Fibroblast of the conjunctiva (primary cell): ENCODE results near the gene DNAH1.

Experiments used
- DNase-seq: peaks from one replicate; pipeline ENCODE4 v3.0.0-alpha.2; 2010; ENCODE audit warnings: low read depth

The DNAH1 gene

DNA sequence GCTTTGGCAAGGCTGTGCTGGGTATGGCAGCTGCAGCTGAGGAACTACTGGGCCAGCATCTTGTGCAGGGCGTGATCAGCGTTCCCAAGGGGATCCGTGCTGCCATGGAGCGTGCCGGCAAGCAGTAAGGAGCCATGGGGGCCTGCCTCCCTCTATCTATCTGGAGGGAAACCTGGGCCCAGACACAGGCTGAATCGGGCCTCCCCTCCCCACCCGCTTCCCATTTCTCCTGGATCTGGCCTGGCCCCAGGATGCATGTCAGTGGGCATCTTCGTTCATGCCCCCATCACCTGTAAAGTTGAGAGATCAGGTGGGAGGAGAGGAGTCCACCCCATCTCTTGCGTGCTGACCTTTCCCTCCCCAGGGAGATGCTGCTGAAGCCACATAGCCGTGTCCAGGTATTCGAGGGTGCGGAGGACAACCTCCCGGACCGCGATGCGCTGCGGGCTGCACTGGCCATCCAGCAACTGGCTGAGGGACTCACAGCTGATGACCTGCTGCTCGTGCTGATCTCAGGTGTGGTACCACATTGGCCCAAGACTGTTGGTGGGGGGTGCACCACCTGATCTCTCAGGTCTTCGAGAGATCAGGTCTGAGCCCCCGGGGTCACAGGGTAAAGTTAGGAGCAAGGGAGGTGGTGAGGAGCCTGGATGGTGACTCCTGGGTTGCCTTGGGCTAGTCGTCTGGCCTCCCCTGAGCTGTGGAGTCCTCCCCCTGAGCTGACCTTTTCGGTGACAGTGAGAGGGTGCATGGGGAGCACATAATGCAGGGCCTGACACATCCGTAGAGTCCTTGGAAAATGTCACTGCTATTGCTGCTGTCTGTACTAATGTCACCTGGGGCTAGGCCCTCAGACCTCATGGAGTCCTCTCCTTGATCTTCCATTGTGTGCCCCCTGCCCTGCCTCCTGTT is 25.3 kb upstream of the DNAH1 start:
- DNase-seq, result no peak

DNA sequence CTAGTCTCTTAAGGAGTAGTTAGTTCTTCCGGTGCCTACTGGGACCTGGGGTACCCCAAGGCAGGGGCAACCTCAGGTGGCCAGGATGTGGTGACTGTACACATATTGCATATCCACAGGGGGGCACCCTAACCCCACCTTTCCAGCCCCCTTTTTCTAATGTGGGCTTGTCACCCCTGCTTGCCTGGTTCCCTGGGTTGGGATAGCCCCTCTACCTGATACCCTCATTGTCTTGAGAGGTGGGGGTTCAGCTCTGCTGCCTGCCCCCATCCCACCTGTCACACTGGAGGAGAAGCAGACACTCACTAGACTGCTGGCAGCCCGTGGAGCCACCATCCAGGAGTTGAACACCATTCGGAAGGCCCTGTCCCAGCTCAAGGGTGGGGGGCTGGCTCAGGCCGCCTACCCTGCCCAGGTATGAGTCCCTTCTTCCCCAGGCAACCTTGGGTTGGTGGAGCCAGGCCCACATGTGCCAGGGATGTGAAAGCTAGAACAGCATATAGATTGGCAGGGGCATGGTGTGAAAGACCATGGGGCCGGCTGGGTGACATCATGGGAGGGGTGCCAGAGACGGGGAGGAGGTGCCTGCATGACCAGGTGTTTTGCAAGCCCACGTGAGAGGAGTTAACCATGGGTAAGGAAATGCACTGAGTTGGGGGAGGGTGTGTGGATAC is 24.5 kb upstream of the DNAH1 start:
- DNase-seq, result no peak

DNA sequence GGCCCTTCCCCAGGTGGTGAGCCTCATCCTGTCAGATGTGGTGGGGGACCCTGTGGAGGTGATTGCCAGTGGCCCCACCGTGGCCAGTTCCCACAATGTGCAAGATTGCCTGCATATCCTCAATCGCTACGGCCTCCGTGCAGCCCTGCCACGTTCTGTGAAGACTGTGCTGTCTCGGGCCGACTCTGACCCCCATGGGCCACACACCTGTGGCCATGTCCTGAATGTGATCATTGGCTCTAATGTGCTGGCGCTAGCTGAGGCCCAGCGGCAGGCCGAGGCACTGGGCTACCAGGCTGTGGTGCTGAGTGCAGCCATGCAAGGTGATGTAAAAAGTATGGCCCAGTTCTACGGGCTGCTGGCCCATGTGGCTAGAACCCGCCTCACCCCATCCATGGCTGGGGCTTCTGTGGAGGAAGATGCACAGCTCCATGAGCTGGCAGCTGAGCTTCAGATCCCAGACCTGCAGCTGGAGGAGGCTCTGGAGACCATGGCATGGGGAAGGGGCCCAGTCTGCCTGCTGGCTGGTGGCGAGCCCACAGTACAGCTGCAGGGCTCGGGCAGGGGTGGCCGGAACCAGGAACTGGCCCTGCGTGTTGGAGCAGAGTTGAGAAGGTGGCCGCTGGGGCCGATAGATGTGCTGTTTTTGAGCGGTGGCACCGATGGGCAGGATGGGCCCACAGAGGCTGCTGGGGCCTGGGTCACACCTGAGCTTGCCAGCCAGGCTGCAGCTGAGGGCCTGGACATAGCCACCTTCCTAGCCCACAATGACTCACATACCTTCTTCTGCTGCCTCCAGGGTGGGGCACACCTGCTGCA is 23.7 kb upstream of the DNAH1 start:
- no peak for DNase-seq

DNA sequence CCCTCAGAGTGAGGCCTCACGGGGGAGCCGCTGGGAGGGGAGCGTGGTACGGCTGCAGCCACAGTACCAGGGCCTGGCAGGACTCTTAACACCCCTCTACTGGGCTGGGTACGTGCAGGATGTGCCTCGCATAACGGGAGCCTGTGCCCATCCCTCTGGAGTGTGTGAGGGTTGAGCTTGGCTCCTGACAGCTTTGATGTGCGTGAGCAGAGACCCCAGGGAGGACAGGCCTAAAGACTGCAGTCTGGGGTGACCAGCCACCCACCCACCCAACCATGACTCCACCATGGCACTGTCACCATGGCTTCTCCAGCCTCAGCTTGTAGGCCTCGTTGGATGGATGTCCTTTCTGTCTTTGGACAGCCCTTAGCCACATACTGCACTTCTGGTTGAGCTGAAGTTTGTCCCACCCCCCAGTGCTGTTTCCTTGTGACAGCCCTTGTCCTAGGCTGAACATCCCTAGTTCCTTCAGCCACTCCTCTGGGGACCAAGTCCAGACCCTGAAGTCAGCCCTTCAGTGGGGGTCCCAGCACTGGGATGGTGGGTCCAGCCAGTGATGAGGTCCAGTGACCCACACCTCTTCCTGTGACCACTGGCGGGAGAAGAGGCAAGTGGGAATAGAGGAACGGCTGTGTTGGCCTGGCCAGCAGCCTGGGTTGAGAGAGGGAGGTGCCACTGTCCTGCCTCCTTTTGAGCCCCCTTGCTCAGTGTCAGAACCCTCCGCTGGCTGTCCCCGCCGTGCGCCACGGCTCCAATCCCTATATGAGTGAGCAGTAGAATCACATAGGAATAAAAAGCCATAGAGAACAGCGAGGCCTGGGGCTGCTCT is 22.4 kb upstream of the DNAH1 start:
- no peak for DNase-seq

DNA sequence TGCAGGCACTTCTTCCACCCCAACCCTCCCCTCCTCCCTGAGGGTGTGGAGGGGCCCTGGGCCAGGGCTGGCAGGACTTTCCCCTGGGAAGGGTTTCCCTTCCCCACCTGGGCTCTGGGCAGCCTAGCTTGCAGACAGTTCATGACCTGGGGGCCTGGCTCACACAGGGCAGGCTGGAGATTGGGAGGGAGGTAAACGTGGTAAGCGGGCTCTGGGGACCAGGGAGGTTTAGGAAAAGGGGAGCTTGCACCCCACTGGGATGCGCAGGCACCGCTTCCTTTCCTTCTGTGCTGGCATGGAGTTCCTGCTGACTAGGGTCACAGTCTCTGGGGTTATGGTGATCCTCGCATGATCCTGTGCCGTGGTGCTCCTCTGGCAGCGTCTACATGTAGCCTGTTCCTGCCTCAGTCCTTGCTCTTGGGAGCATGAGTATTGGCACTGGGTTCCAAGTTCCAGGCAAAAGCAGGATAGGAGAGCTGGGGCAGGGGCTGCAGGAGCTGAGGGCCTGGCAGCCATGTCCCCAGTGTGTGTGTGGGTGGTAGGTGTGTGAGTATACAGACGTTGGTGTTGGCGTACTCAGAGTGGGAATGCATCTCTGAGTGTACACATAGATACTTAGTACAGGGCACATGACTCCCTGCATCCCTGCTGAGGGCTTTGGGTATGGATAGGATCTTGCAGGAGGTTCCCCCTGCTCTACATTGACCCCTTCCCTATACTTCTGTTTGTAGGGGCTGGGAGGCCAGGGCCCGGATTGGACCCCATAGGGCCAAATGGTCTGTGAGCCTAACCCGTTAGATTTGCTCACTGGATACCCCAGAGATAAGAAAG is 21.6 kb upstream of the DNAH1 start:
- no peak for DNase-seq

DNA sequence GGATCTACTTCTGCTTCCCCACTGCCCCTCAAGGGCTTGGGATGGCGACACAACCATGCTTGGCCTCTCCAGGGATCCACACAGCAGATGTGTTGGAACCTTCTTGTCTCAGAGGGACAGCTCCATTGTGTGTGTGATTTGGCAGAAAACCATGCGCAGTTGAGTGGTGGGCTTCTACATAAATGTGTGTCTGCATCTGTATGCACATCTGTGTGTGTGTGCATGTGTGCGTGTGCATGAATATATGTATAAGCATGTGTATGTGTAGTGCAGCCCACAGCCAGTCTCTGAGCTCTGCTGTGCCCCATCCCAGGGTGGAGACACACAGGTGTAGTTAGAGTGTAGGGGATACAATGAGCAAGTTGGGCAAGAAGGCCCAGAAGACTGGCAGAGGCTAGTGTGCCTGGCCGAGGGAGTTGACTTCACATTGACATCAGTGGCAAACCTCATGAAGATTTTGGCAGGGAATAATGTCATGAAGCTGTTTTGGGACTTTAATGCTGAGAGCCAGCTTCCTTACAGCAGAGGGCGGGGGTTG is 20.4 kb upstream of the DNAH1 start:
- no peak for DNase-seq

DNA sequence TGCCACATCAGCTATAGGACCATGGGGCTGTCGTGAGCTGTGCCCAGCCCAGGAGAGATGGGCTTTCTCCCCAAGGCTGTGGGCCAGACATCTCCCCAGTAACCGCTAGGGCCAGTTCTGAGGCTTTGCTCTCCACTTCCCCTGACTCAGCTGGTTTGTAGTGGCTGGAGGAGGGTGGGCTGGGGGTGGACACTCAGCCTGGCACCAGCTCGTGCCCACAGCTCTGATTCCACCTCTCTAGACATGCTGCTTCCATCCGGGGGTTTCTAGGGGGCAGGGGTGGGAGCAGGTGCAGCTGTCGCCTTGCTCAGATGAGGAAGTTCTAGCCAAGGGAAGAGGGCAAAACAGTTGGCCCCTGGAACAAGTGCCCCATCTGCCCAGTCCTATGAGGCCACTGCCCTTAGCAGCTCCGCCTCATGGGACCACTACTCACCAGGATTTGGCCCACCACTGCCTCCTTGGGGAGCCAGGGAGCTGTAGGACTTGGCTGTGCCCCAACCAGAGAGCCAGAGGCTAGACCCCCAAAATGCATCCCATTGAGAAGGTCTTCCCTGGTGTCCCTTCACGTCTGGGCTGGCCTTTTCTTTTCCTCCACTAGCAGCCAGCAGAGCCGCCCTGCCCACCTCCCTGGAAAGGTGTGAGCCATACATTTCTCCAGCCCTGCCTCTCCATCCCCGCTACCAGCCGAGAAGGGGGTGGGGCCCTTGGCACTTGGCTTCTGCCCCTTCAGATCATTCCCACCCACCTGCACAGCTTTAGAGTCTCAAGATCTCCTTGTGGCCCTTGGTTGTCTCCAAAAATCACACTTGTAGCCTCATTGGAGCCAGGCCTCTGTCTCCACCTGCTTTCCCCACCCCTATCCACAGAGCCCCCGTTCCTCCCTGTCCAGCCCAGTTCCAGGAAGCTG is 18.6 kb upstream of the DNAH1 start:
- DNase-seq, result no peak

DNA sequence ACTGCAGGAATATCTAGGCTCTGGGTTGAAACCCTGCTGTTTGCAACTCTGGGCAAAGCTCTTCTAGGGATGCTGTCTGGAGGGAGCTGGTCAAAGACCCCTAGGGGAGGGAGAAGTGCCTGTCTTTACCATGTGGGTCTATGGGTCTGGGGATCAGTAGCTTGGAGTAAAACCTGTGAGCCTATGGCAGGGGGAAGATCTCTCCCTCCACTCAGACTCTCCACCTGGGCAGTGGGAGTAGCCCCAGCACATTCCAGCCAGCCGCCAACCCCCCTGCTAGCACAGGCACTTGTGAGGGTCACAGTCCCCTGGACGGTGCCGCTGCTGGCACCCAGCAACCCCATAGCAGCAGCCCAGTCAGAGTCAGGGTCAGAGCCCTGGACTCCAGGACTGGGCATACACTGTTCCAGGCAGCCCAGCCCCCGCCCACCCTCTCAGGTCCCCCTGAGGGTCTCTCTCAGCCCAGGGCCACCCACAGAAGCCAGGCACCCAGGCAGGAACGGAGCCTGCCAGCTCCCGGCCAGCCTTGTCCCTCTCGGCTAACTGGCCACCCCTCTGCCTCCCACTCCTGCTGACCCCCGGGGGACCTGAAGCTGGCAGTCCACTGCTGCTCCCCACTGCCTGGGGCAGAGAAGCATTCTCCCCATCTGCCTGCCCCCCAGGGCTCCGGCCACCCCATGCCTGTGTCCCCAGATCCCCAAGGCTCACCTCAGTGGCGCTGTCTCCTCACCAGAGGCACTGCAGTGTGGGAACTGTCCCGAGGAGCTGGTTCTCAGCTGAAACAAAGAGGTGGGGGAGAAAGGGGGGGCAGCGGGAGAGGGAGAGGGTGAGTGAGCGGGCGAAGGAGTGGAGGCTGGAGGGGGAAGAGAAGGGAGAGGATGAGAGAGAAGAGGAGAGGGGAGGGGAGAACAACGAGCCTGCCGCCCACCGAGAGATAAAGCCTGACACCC is 17.7 kb upstream of the DNAH1 start:
- DNase-seq, result no peak

DNA sequence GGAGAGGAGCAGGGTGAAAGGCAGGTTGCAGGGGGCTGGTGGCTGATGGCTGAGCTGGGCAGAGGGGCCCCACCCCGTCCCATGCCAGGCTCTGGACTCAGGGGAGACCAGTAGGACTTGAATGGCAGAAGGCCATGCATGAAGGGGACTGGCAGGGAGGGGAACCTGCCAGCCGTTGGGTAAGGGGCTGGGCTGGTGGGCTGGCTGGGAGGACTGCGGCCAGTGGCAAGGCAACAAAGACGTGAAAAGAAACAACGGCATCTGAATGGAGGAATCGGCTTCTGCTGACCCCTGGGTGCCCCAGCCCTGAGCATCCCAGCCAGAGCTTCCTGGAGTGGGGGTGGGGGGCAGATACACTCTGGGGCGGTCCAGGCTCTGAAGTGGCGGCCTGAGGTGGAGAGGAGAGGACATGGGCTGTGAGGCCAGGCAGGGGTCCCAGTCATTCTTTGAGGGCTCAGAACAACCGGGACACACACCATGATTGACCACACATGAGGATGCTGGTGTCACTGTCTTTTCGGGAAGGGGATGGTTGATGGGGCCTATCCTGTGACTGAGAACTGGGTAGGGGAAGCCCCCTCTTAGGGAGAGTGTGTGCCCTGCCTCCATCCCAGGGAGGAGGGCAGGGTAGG is 16.8 kb upstream of the DNAH1 start:
- DNase-seq, result no peak

DNA sequence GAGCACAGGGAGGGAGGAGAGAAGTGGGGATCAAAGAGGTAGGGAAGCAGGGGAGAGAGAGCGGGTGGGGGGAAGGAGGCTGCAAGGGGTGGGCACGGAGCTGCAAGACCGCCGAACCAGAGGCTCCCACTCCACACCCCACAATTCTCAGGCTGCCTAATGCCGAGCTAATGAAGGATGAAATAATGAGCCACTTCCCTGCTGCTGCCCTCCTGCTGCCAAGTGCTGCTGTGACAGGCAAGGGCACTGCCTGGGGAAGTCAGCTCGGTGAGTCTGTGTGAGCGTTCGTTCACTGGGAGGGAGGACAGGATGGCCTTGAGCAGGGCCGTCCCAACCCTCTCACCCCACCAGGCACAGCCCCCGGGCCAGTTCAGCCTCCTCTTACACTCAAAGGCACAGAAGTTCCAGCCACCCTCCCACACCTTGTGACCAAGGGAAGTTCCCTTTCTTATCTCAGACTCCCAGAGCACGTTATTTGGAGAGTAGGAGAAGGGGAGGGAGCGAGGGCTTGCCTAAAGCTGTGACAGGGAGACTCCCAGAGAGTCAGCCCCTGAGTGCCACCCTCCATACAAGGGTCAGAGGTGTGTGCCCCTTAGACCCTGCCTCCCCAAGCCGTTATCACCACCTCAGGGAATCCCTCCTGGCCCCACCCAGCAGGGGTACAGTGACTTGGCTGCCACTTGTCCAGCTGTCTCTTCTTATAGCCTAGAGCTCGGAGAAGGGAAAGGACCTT is 16.1 kb upstream of the DNAH1 start:
- DNase-seq, result no peak

DNA sequence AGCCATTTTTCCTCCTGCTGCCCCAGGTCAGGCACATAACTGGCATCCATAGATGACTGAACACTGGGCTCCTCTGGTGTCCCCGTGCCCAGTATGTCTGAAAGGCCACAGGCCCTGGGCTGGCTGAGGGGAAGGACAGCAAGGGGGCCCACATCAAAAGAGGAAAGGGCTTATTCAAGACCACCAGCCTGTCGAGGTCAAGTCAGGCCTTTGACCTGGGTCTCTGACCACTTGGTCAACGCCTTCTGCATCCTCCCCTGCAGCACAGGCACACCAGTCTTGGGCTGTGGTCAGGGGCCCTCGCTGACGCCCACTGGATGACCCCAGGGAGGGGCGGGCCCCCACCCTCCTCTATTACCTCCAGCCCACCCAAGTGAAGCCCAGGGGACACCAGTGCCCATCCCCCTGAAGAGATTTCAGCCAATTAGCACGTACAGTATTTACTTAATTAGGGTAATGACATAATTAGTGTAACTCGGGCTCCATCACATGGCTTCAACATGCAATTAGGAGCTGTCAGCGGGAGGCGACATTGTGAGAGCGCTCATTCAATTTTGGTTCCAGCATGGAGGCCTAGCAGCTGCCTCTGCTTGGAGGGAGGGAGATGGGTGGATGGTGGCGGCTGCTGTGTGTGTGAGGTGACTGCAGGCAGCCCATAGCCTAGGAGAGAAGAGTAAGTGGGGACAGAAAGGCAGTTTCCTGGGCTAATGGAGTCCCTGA is 13.5 kb upstream of the DNAH1 start:
- DNase-seq, result no peak

DNA sequence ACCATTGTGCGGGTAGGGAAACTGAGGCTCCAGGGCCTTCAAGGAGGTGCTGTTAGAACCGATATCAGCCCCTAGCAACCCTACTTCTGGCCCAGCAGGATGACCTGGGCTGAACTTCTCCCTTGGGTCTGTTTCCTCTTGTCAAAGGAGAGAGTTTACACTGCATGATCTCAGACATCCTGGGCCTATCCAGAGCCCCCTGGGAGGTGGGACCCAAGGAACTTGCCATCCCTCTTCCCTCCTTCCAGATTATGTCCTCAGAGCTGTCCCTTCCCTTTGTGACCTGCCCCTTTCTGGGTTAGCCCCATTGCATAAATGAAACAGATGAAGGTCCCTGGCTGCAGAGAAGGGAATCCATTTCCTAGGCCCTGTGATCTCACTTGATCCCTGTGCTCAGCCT is 12.3 kb upstream of the DNAH1 start:
- no peak for DNase-seq

DNA sequence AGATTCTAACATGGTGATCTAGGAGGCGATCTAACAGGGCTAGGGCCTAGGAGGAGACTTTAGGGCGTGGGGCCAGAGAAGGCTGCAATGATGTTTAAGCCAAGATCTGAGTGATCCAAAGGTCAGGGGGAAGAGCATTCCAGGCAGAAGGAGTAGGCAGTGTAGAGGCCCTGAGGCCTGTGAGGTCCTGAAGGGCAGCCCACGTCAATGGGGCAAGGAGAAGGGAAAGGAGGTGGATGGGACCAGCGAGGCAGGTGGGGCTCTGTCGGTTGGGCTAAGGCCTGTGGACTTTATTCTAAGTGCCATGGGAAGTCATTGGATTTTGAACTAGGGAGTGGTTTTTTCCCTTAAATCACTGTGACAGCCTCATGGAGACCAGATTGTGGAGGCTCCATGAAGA is 10.2 kb upstream of the DNAH1 start:
- no peak for DNase-seq

DNA sequence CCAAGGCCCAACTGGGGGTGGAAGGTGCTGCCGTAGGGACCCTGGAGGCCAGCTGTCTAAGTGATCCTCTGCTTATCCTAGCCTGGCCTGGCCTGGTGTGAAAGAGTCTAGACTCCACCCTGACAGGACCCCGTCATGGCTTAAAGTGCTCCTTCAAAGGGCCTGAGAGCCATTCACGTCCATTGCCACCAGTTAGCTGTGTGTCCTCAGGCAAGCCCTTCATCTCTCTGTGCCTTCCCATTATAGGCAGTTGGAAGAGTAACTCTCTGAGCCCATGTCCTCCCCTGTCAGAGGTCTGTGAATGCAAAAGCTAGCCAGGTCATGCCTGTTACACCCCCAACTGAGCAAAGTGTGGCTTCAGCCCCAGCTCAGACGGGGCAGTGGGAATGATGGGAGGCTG is 9.1 kb upstream of the DNAH1 start:
- DNase-seq, result no peak

DNA sequence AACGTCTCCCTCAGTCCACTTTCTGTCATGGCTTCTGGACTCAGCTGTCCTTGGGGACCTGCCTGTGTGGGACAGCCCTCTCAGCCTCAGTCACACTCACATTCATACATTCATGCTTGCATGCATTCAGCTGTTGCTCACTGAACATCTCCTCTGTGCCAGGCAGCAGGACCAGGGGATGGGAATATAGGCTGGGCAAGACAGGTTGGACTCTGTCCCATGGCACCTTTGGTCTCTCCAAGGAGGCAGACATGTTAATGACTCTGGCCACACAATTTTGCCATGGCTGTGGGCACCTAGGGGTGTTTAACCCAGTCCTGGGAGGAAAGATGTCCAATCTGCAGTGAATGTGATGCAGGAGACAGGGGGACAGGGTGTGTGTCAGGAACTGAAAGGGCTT is 7.8 kb upstream of the DNAH1 start:
- DNase-seq, result no peak

DNA sequence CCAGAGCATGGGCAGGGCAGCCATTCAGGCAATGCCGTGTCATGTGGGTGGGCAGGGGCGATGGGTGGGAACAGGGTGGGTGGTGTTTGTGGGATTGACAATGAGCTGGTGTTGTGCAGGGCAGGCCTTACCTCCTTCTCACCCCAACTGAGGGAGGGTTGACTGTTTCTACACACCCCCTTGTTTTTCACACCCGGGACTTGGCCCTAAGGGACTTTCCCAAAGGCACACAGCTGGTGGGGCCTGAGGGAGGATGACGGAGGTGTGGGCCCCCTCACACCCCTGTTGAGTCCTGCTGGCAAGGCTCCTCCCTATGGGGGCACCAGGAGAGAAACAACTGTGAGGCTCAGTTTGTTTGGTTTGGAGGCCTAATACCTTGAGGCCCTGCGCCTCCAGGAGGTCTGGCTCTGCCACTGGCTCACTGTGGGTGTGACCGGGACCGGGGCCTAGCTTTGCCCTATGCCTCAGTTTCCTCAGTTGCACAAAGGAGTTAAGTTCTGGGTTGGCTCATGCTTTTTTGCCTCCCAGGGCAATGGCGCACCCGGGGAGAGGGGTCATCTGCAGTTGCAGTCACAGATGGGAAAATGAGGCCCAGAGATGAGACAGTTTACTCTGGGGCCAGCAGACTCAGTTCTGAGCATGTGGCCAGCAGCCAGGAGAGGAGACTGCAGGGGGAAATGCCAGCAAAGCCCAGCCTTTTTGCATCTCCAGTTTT is 5.1 kb upstream of the DNAH1 start:
- no peak for DNase-seq
